OCI-LY7 (cell line): ENCODE data around the gene SPACDR. TPM values are rescaled to one million over a fixed set of nuclear protein-coding genes. Genes with fewer than 3 reads are reported as not detected.
A peak's percentile ranks its signal among the peaks of the same experiment; 100 is the strongest.

Experiments used
- BruUV-seq: library from RNA; stranded (reverse); fragments of 400-500 nt; replicated peaks from 2 replicates; lab custom pipeline; 2021; lab: Mats Ljungman, UMichigan
- CTCF ChIA-PET: fragments of 300-600 bp; sonication (Branson Sonifier 250); formaldehyde crosslinking; loops from one replicate; lab custom pipeline; 2022; ENCODE audit warnings: antibody characterized with exemption; ENCODE audit not compliant: unreplicated experiment; lab: Charles Lee
- POLR2A ChIA-PET: fragments of 300-600 bp; sonication (Branson Sonifier 250); formaldehyde crosslinking; loops from one replicate; lab custom pipeline; 2022; ENCODE audit warnings: antibody characterized with exemption; lab: Charles Lee
- DNase-seq: peaks from one replicate; pipeline ENCODE4 v3.0.0-alpha.2; 2015; ENCODE audit warnings: low spot score
- H2AFZ ChIP-seq: fragments of 200-600 bp; sonication (generic), shearing (Covaris generic); 2 replicates; pipeline ENCODE4 v1.6.1; 2014; ENCODE audit warnings: mild to moderate bottlenecking, antibody characterized with exemption, low read length, moderate library complexity
- H3K27ac ChIP-seq: fragments of 200-600 bp; sonication (generic); 2 replicates; pipeline ENCODE4 v1.5.1; 2014; ENCODE audit warnings: mixed run types, low read depth, mild to moderate bottlenecking, moderate library complexity, low read length, inconsistent platforms; ENCODE audit not compliant: poor library complexity, severe bottlenecking
- H3K36me3 ChIP-seq: fragments of 200-600 bp; sonication (generic); 2 replicates; pipeline ENCODE4 v1.6.1; 2014; ENCODE audit warnings: mild to moderate bottlenecking, antibody characterized with exemption, low read length, moderate library complexity, mixed read lengths; ENCODE audit not compliant: insufficient read depth
- H3K4me1 ChIP-seq: fragments of 200-600 bp; sonication (generic); 2 replicates; pipeline ENCODE4 v1.5.1; 2014; ENCODE audit warnings: mild to moderate bottlenecking, low read length; ENCODE audit not compliant: insufficient read depth, poor library complexity, severe bottlenecking
- H3K4me2 ChIP-seq: fragments of 200-600 bp; sonication (generic); 2 replicates; pipeline ENCODE4 v1.6.1; 2014; ENCODE audit warnings: mild to moderate bottlenecking, low read length
- H3K4me3 ChIP-seq: fragments of 200-600 bp; sonication (generic); 2 replicates; pipeline ENCODE4 v1.5.1; 2014; ENCODE audit warnings: mild to moderate bottlenecking, low read depth, low read length; ENCODE audit not compliant: poor library complexity, severe bottlenecking
- H3K79me2 ChIP-seq: fragments of 200-600 bp; sonication (generic); 2 replicates; pipeline ENCODE4 v1.6.1; 2016; ENCODE audit warnings: low read depth, mild to moderate bottlenecking, low read length, moderate library complexity, mixed read lengths; ENCODE audit not compliant: insufficient read depth
- H3K9me2 ChIP-seq: fragments of 200-600 bp; sonication (generic); 2 replicates; pipeline ENCODE4 v1.6.1; 2016; ENCODE audit warnings: mild to moderate bottlenecking, low read length, mixed read lengths; ENCODE audit not compliant: insufficient read depth
- H3K9me3 ChIP-seq: fragments of 200-600 bp; sonication (generic); 2 replicates; pipeline ENCODE4 v1.6.1; 2014; ENCODE audit warnings: mild to moderate bottlenecking, mixed run types, low read length, mixed read lengths
- H4K20me1 ChIP-seq: fragments of 200-600 bp; sonication (generic); 2 replicates; pipeline ENCODE4 v1.6.1; 2014; ENCODE audit warnings: mild to moderate bottlenecking, antibody characterized with exemption, low read length, moderate library complexity, mixed read lengths; ENCODE audit not compliant: insufficient read depth
- CTCF ChIP-seq: fragments of 200-600 bp; sonication (generic); conservative IDR thresholded peaks from 2 replicates; pipeline ENCODE4 v1.5.1; 2014; ENCODE audit warnings: mild to moderate bottlenecking, antibody characterized with exemption, low read length, moderate library complexity, mixed read lengths
- EZH2phosphoT487 ChIP-seq: fragments of 200-600 bp; sonication (generic); IDR thresholded peaks from 2 replicates; pipeline ENCODE4 v1.6.1; 2018; ENCODE audit warnings: low read depth, borderline replicate concordance, mild to moderate bottlenecking, mixed run types, antibody characterized with exemption, low read length, moderate library complexity, mixed read lengths
- intact Hi-C: fragments of 100-400 bp; cut with micrococcal nuclease; formaldehyde crosslinking; loops from one replicate; pipeline ENCODE4 v1.10.0; 2022; ENCODE audit not compliant: unreplicated experiment
- total RNA-seq, 2 experiments: library from RNA; depleted of rRNA in 1 of 2; stranded (reverse); fragments of >200 nt in 1 of 2; shearing (Covaris generic) in 1 of 2; gene quantifications; 2 replicates each; pipeline ENCODE4 v1.2.3, GENCODE V29; 2014 to 2022

SPACDR gene
- total RNA-seq, 2 experiments from 2014 or later, result 1.6 to 2.4 TPM

GRCh38 chr7:100475549-100475948 lies 11.5 kb upstream of the SPACDR start:
- no peak for DNase-seq
- H3K9me3 ChIP-seq, result no peaks in the 10 kb centered on the region
- BruUV-seq, result no TSS peak
- H3K79me2 ChIP-seq, result peaks cover 36% of the 10 kb centered on the region
- peak overlapping the region; percentile 99 for H3K4me2 ChIP-seq
- H3K9me2 ChIP-seq, result no peaks in the 10 kb centered on the region
- H3K27ac ChIP-seq, result peak overlapping the region; percentile 75
- TF ChIP-seq CTCF (no peak), EZH2phosphoT487 (no peak)
- peaks cover 39% of the 10 kb centered on the region for H3K4me1 ChIP-seq
- CTCF ChIA-PET, result interaction anchor here (0.6 kb wide), 1 partner anchor 20 kb away, joined by 3 read pairs; no protein-coding TSS in a partner anchor
- H4K20me1 ChIP-seq, result peaks cover 6% of the 10 kb centered on the region; the same call in 1 of the 2 replicates
- peak overlapping the region; percentile 86 for H3K4me3 ChIP-seq
- H3K36me3 ChIP-seq, result peaks cover 52% of the 10 kb centered on the region
- POLR2A ChIA-PET, result interaction anchor here (1.0 kb wide), 1 partner anchor 73 kb away, joined by 3 read pairs; no protein-coding TSS in a partner anchor
- H2AFZ ChIP-seq, result no peak overlapping the region
- intact Hi-C loops, result loop anchor here (5.0 to 10.0 kb wide), 2 partner anchors 199 to 217 kb away; partner anchors contain the start of genes GIGYF1 and GNB2

GRCh38 chr7:100472854-100473499 lies 8.9 kb upstream of the SPACDR start:
- POLR2A ChIA-PET, result no interaction called here

More at GRCh38 chr7:100472854-100473499, 8.9 kb upstream of the SPACDR start:
- H2AFZ ChIP-seq, result no peak overlapping the region
- CTCF ChIA-PET, result no interaction called here
- intact Hi-C loops, result loop anchor here (10.0 kb wide), 1 partner anchor 202 kb away; the partner anchor contains the start of gene GNB2
- peaks cover 33% of the 10 kb centered on the region for H3K4me1 ChIP-seq
- no peaks in the 10 kb centered on the region for H3K9me3 ChIP-seq
- no peak for TF ChIP-seq CTCF
- no peak for TF ChIP-seq EZH2phosphoT487
- H3K79me2 ChIP-seq, result peaks cover 27% of the 10 kb centered on the region
- BruUV-seq, result no TSS peak
- H3K9me2 ChIP-seq, result no peaks in the 10 kb centered on the region
- no peak overlapping the region for H3K27ac ChIP-seq
- H4K20me1 ChIP-seq, result peaks cover 6% of the 10 kb centered on the region; the same call in 1 of the 2 replicates
- H3K4me3 ChIP-seq, result no peak overlapping the region
- H3K36me3 ChIP-seq, result peaks cover 58% of the 10 kb centered on the region
- DNase-seq, result no peak
- H3K4me2 ChIP-seq, result no peak overlapping the region
